Stimulated activated naive CD4-positive, alpha-beta T cell (primary cell): ENCODE data around the gene C6orf136.
"Not testable (repeated sequence)": the region's sequence is repeated elsewhere in the genome, so short reads cannot be mapped to it uniquely, and the experiment has no call there.

Experiments
- DNase-seq, 6 experiments: peaks; one replicate each; lab custom pipeline; 2025; lab: John Stamatoyannopoulos, UW

C6orf136 gene

GRCh38 chr6:30657922-30658321 is 11.0 kb downstream of the C6orf136 start:
- DNase-seq: not testable (repeated sequence)

- DNase-seq: no peak
Observed at GRCh38 chr6:30664994-30665767, 18.2 kb downstream of the C6orf136 start.

GRCh38 chr6:30666300-30666699 is 19.4 kb downstream of the C6orf136 start:
- DNase-seq: not testable (repeated sequence)

- no peak for DNase-seq
Observed at GRCh38 chr6:30670760-30671527, 24.0 kb downstream of the C6orf136 start.

GRCh38 chr6:30672445-30673253 is 25.7 kb downstream of the C6orf136 start, which contains the start of gene DHX16:
Gene DHX16 (minus strand): TSS chr6:30673006. CDS start chr6:30672841, 165 bp downstream.
- peak; percentile 71 to 86 (median 81) for DNase-seq

GRCh38 chr6:30676660-30677285 is 29.8 kb downstream of the C6orf136 start:
- no peak for DNase-seq

GRCh38 chr6:30678964-30679726 is 32.2 kb downstream of the C6orf136 start:
- DNase-seq: peak; percentile 80 to 95 (median 88)

- DNase-seq: no peak
Observed at GRCh38 chr6:30679765-30680535, 33.0 kb downstream of the C6orf136 start.

- no peak for DNase-seq
Observed at GRCh38 chr6:30681766-30682142, 34.8 kb downstream of the C6orf136 start.

- DNase-seq: peak; percentile 75 to 90 (median 85)
Observed at GRCh38 chr6:30682143-30683117, 35.5 kb downstream of the C6orf136 start.

GRCh38 chr6:30683183-30683979 is 36.4 kb downstream of the C6orf136 start:
- DNase-seq: no peak

GRCh38 chr6:30683980-30684338 is 37.0 kb downstream of the C6orf136 start:
- no peak for DNase-seq

GRCh38 chr6:30684386-30685156 is 37.6 kb downstream of the C6orf136 start:
- DNase-seq: peak in 5 of 6 experiments; percentile 17 to 51 (median 31)

GRCh38 chr6:30685157-30686008 is 38.5 kb downstream of the C6orf136 start:
- DNase-seq: no peak

GRCh38 chr6:30686009-30686907 is 39.3 kb downstream of the C6orf136 start, which contains the start of gene PPP1R18:
Gene PPP1R18 (minus strand): TSS chr6:30686645. CDS start chr6:30686018, 627 bp downstream.
- DNase-seq: peak; percentile 55 to 83 (median 73)
